Heart left ventricle (tissue), 16 donors: Measurements from ENCODE around the gene FGF14. TPM values are rescaled to one million over a fixed set of nuclear protein-coding genes. Genes with fewer than 3 reads are reported as not detected.
A peak's percentile ranks its signal among the peaks of the same experiment; 100 is the strongest.

Experiments used
- ATAC-seq, 4 donors: fragments of 200-7000 bp; cut with Tn5 transposase; one replicate each; pipeline ENCODE4 v1.9.1; 2020 to 2022; ENCODE audit warnings: moderate library complexity in 4 of 4, mild to moderate bottlenecking in 3 of 4, moderate number of reproducible peaks in 1 of 4
- DNase-seq, 5 donors: peaks; one replicate each; pipeline ENCODE4 v3.0.0-alpha.2; 2020
- H3K27ac ChIP-seq, 12 donors: fragments of 200-600 bp; sonication (generic) in 4 of 12; one replicate each; pipeline versions ENCODE4 v1.5.0 to v1.8.0; 2016 to 2022; ENCODE audit warnings: mild to moderate bottlenecking in 2 of 12
- H3K27me3 ChIP-seq, 9 donors: fragments of 200-600 bp; sonication (generic) in 2 of 9; one replicate each; pipeline versions ENCODE4 v1.5.1 to v1.8.0; 2016 to 2022; ENCODE audit warnings: mild to moderate bottlenecking in 3 of 9
- H3K36me3 ChIP-seq, 9 donors: fragments of 200-600 bp; sonication (generic) in 2 of 9; one replicate each; pipeline versions ENCODE4 v1.5.0 to v1.8.0; 2018 to 2022; ENCODE audit warnings: mild to moderate bottlenecking in 2 of 9
- H3K4me1 ChIP-seq, 12 donors: fragments of 200-600 bp; sonication (generic) in 4 of 12; one replicate each; pipeline versions ENCODE4 v1.5.0 to v1.8.0; 2016 to 2022; ENCODE audit warnings: mild to moderate bottlenecking in 3 of 12
- H3K4me3 ChIP-seq, 12 donors: fragments of 200-600 bp; sonication (generic) in 4 of 12; one replicate each; pipeline versions ENCODE4 v1.5.0 to v1.8.0; 2017 to 2022; ENCODE audit warnings: mild to moderate bottlenecking in 9 of 12, moderate library complexity in 4 of 12
- H3K9me3 ChIP-seq, 12 donors: fragments of 200-600 bp; sonication (generic) in 4 of 12; one replicate each; pipeline versions ENCODE4 v1.5.0 to v1.8.0; 2016 to 2022; ENCODE audit warnings: mild to moderate bottlenecking in 1 of 12
- POLR2A ChIP-seq, 2 donors: fragments of 450-650 bp; IDR thresholded peaks; one replicate each; pipeline ENCODE4 v1.6.1; 2017; ENCODE audit warnings: antibody characterized with exemption in 2 of 2, mild to moderate bottlenecking in 2 of 2, moderate library complexity in 2 of 2
- WGBS, 4 donors: extraction: QIAGEN DNeasy Blood & Tissue Kit in 2 of 4; methylation state at CpG; one replicate each; pipeline versions ENCODE4 v1.1.5 to v1.1.7; 2013 to 2018; 5-methylcytosine and 5-hydroxymethylcytosine counted together
- intact Hi-C, 10 donors: fragments of 100-400 bp; cut with DNase I; formaldehyde crosslinking; loops; one replicate each; pipeline versions ENCODE4 v1.11.1 to v1.14.2; 2022
- polyA plus RNA-seq, 2 donors: library from polyadenylated mRNA; stranded (reverse); fragments of 200-250 nt; gene quantifications; one replicate each; pipeline ENCODE4 v1.2.3, GENCODE V29; 2013
- total RNA-seq, 9 donors: library from RNA; depleted of rRNA in 2 of 9; stranded (reverse); fragments of >200 nt in 2 of 9; fragmentation: NEBNext Ultra II Directional in 3 of 9; extraction: Animal tissue kit (Norgen Biotek cat#: 25700) in 3 of 9; gene quantifications; one replicate each; pipeline versions ENCODE4 v1.1.0 to v1.2.4, GENCODE V29; 2016 to 2023
- TF ChIP-seq, protein P1 (sequence below), 12 donors: fragments of 200-600 bp; sonication (generic) in 4 of 12; IDR thresholded peaks; one replicate each; pipeline versions ENCODE4 v1.5.0 to v1.8.0; 2018 to 2022; ENCODE audit warnings: antibody characterized with exemption in 12 of 12, mild to moderate bottlenecking in 5 of 12
- donor health status: ischemic (EF 13 %, LVEDD 7.1; RV severe dilation, severe dysfunction).
- donor health status: healthy with polysubstance abuse.
- donor health status: DM: no; HTN: yes; CAD: no.
- donor health status: DM: no; HTN: no; CAD: no.
- donor health status: ischemic (EF 25% LVEDD 6.9; RV normal size, moderate dysfunction).
- donor health status: ischemic (EF 25% LVEDD 5.7; RV mildly dilated, moderate dysfunction).
- donor health status: healthy.
- donor health status: DM: yes; HTN: yes; CAD: no.
- donor health status: ischemic (EF 35%, LVEDD 5.7; RV mildly dilated, moderate dysfunction).
- donor health status: nonischemic (EF 11% LVEDD 7.7; RV severe dilation, severe dysfunction).
- donor health status: DM: yes; HTN: yes; CAD: no.
- donor health status: PGD.
- donor health status: ischemic (EF 29% LVEDD 5.4; RV normal size, mild dysfunction).
- donor health status: nonischemic (EF 23%, LVEDD 6.1; RV moderate dilation, normal function).

The FGF14 gene
- total and polyA plus RNA-seq, 11 donors = 0.14 to 6.3 (median 3.9) TPM

DNA sequence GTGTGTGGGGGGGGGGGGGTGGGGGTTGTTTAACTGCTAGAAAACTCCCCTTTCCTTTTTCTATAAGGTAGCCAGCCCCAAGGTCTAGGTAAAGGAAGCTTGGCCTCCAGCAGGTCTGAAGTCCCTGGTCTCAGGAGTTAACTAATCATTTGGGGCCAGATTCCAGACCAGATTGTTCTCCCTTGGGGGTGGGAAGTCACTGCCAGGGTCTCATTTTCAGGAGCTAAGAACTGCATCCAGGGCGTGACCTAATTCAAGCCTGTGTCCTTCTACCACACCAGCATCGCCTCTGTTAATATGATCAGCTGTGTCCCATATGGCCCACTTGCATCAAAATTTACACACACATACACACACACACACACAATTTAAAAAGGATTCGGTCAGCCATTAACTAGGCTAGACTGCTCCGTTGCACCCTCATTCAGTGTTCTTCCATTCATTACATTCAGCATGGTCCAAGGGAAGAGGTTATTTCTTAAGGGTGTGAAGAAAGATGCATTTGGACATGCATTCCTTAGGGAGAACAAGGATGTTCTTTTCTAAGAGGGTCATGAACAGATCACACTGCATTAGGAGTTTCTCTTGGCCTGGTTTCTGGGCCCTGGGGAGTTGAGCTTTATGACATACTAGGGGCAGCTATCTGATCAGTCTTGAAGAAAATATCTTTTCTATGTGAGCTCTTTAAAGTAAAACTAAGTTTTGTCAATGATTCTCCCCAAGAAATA, 91.0 kb downstream of the FGF14 start:
- Histone ChIP-seq H3K36me3 (no peaks in the 10 kb centered on the region), H3K4me3 (peak overlapping the region in 1 of 12 donors; percentile 7), H3K27ac (peak overlapping the region in 10 of 12 donors; percentile 15 to 59 (median 48)), H3K4me1 (peaks cover 0 to 42% (median 16%) of the 10 kb centered on the region in 12 donors), H3K9me3 (no peaks in the 10 kb centered on the region), H3K27me3 (no peaks in the 10 kb centered on the region)
- TF ChIP-seq, protein P1, sequence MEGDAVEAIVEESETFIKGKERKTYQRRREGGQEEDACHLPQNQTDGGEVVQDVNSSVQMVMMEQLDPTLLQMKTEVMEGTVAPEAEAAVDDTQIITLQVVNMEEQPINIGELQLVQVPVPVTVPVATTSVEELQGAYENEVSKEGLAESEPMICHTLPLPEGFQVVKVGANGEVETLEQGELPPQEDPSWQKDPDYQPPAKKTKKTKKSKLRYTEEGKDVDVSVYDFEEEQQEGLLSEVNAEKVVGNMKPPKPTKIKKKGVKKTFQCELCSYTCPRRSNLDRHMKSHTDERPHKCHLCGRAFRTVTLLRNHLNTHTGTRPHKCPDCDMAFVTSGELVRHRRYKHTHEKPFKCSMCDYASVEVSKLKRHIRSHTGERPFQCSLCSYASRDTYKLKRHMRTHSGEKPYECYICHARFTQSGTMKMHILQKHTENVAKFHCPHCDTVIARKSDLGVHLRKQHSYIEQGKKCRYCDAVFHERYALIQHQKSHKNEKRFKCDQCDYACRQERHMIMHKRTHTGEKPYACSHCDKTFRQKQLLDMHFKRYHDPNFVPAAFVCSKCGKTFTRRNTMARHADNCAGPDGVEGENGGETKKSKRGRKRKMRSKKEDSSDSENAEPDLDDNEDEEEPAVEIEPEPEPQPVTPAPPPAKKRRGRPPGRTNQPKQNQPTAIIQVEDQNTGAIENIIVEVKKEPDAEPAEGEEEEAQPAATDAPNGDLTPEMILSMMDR (IDR thresholded peaks at IDR 0.05) = no peak
- no peak for TF ChIP-seq POLR2A (IDR thresholded peaks at IDR 0.05)
- WGBS, 4 donors = 64 to 79% (median 77%) methylated on average over 4 of the region's 4 CpGs
- ATAC-seq = peak; percentile 45 to 65 (median 57)
- intact Hi-C loops = loop anchor here in 1 of 10 donors (10.0 kb wide), 1 partner anchor 84 kb away; no protein-coding TSS in a partner anchor
- DNase-seq = peak in 4 of 5 donors; percentile 9 to 43 (median 38)

DNA sequence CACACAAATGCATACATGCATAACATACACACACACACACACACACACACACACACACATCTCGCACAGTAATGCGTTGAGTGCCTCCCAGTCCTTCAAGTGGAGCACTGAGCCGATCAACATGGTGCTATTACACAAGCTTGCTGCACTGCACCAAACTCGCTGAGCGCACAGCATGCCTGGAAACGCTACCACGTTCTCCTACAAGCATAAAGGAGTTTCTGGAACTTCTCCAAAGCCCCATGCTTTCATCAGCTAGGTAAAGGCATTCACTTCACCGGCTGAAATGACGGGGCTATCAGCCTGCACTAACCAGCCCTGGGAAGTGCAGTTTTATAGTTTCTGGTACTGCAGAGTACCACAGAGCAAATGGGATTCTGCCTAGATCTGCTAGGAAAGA, 92.7 kb downstream of the FGF14 start:
- no peaks in the 10 kb centered on the region for H3K27me3 ChIP-seq
- 42 to 59% (median 52%) methylated on average over 9 of the region's 9 CpGs for WGBS, 4 donors
- intact Hi-C loops = no loop called here
- DNase-seq = no peak
- H3K27ac ChIP-seq = no peak overlapping the region
- ATAC-seq = peak in 3 of 4 donors; percentile 63 to 66 (median 64)
- TF ChIP-seq, protein P1 (IDR thresholded peaks at IDR 0.05) = no peak
- TF ChIP-seq POLR2A (IDR thresholded peaks at IDR 0.05) = no peak
- peaks cover 0 to 42% (median 14%) of the 10 kb centered on the region in 12 donors for H3K4me1 ChIP-seq
- no peaks in the 10 kb centered on the region for H3K36me3 ChIP-seq
- H3K9me3 ChIP-seq = no peaks in the 10 kb centered on the region
- H3K4me3 ChIP-seq = no peak overlapping the region

DNA sequence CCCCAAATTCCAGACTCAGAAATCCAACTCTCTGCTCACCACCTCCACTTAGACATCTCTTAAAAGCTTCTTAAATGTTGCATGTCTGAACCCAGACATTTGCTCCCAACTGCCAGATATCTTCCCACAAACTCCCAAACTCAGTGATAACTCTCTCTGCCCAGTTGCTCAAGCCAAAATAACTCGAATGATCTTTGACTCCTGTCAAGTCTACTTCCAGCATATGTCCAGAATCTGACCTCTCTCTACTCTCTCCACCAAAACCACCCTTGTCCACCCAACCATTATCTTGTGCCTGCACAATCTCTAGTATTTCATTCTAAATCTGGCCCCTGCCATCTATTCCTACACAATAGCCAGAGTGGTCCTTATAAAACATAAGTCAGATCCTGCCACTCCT, 99.3 kb downstream of the FGF14 start:
- no peak overlapping the region for H3K27ac ChIP-seq
- no peak overlapping the region for H3K4me3 ChIP-seq
- DNase-seq (no peak), ATAC-seq (no peak)
- no peaks in the 10 kb centered on the region for H3K9me3 ChIP-seq
- WGBS, 4 donors = 30 to 53% (median 46%) methylated on average over 1 of the region's 1 CpG
- no peaks in the 10 kb centered on the region for H3K4me1 ChIP-seq
- no peaks in the 10 kb centered on the region for H3K27me3 ChIP-seq
- no peaks in the 10 kb centered on the region for H3K36me3 ChIP-seq
- TF ChIP-seq, protein P1 (IDR thresholded peaks at IDR 0.05) = no peak
- TF ChIP-seq POLR2A (IDR thresholded peaks at IDR 0.05) = no peak
- intact Hi-C loops = no loop called here

DNA sequence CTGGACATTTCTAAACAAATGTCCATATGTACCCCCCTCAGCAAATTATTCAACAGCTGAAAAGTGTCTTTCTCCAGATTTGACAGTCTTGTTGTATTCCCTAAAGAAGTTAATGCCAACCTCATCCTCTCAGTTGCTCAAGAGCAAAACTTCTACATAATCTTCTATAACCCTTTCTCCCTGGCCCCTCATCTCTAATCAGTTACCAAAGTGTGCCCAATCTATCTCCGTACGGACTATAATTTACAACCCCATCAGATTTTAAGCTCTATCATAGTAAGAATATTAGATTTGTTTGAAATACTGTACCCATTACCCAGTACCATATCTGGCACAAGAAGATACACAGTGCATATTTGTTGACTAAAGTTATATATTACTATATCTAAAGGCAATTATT, 101.5 kb downstream of the FGF14 start:
- intact Hi-C loops = no loop called here
- no peaks in the 10 kb centered on the region for H3K36me3 ChIP-seq
- no peaks in the 10 kb centered on the region for H3K9me3 ChIP-seq
- TF ChIP-seq, protein P1 (IDR thresholded peaks at IDR 0.05) = no peak
- TF ChIP-seq POLR2A (IDR thresholded peaks at IDR 0.05) = no peak
- 93 to 97% (median 94%) methylated on average over 2 of the region's 2 CpGs for WGBS, 4 donors
- H3K27ac ChIP-seq = no peak overlapping the region
- no peak overlapping the region for H3K4me3 ChIP-seq
- DNase-seq = no peak
- ATAC-seq = no peak
- no peaks in the 10 kb centered on the region for H3K4me1 ChIP-seq
- no peaks in the 10 kb centered on the region for H3K27me3 ChIP-seq
